Measurements from ENCODE around the gene ZNF536. TPM values are rescaled to one million over a fixed set of nuclear protein-coding genes. Genes with fewer than 3 reads are reported as not detected.

Gene ZNF536
- polyA plus RNA-seq, 1 donor (not counting 4 experiments of a cell fraction or from before 2014, with no cell fraction given), result not detected

DNA sequence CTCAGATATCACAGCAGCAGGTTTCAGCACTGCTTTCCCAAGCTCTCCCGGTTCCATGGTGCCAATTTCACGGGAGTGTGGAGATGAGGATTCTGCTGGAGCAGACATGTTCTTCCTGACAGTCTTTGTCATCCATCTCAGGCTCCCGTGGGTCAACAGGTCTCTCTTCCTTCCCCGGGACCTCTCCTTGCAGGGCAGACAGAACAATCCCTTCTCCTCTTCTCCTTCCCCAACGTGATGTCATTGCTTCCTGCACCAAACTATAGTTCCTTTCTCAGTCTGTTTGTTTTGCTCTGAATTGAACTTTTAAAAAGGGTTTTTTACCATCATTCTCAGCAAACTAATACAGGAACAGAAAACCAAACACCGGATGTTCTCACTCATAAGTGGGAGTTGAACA is 107.9 kb downstream of the ZNF536 start:
- H3K27ac ChIP-seq (ENCODE audit: control insufficient read depth, insufficient read depth, low read length), result no peak overlapping the region
- TF ChIP-seq, protein P1, sequence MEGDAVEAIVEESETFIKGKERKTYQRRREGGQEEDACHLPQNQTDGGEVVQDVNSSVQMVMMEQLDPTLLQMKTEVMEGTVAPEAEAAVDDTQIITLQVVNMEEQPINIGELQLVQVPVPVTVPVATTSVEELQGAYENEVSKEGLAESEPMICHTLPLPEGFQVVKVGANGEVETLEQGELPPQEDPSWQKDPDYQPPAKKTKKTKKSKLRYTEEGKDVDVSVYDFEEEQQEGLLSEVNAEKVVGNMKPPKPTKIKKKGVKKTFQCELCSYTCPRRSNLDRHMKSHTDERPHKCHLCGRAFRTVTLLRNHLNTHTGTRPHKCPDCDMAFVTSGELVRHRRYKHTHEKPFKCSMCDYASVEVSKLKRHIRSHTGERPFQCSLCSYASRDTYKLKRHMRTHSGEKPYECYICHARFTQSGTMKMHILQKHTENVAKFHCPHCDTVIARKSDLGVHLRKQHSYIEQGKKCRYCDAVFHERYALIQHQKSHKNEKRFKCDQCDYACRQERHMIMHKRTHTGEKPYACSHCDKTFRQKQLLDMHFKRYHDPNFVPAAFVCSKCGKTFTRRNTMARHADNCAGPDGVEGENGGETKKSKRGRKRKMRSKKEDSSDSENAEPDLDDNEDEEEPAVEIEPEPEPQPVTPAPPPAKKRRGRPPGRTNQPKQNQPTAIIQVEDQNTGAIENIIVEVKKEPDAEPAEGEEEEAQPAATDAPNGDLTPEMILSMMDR (optimal IDR thresholded peaks at IDR 0.05 in 1 of 3, IDR thresholded peaks at IDR 0.05 in 1 of 3, conservative IDR thresholded peaks at IDR 0.05 in 1 of 3; ENCODE audit: extremely low read depth in 1 of 3, insufficient read depth in 2 of 3, low read length in 3 of 3), result no peak
- H3K9me1 ChIP-seq (ENCODE audit: control insufficient read depth, extremely low read depth, insufficient read depth, low read length), result no peaks in the 10 kb centered on the region
- no peaks in the 10 kb centered on the region for H3K27me3 ChIP-seq (ENCODE audit: control insufficient read depth, extremely low read depth, insufficient read depth, low read length)
- H3K4me3 ChIP-seq (ENCODE audit: control insufficient read depth in 2 of 3, extremely low read depth in 1 of 3, insufficient read depth in 2 of 3, low read depth in 1 of 3, low read length in 3 of 3), result no peak overlapping the region
- DNase-seq (ENCODE audit: low read depth, low spot score) (no peak), FAIRE-seq (no peak)
- H3K4me2 ChIP-seq (ENCODE audit: control insufficient read depth, extremely low read depth, insufficient read depth, low read depth, low read length), result no peak overlapping the region
- no peaks in the 10 kb centered on the region for H3K4me1 ChIP-seq (ENCODE audit: control insufficient read depth, extremely low read depth, insufficient read depth, low read length)
- H3K79me2 ChIP-seq (ENCODE audit: control insufficient read depth, insufficient read depth, low read length), result no peaks in the 10 kb centered on the region
- dilution Hi-C loops (cut with MboI; ENCODE audit: extremely low pct_ligation_motif_present, low sequenced_read_pairs), result no loop called here
- no peaks in the 10 kb centered on the region for H3K36me3 ChIP-seq (ENCODE audit: control insufficient read depth in 2 of 2, extremely low read depth in 1 of 2, insufficient read depth in 2 of 2, low read length in 2 of 2)
- H3K9me3 ChIP-seq (ENCODE audit: control insufficient read depth, low read depth, low read length), result peaks cover 2% of the 10 kb centered on the region
- H2AFZ ChIP-seq (ENCODE audit: control insufficient read depth, low read length), result no peak overlapping the region
- no peak overlapping the region for H3K9ac ChIP-seq (ENCODE audit: control insufficient read depth, extremely low read depth, insufficient read depth, low read length)
- H4K20me1 ChIP-seq (ENCODE audit: control insufficient read depth, extremely low read depth, insufficient read depth, low read length), result no peaks in the 10 kb centered on the region

- Histone ChIP-seq H3K27ac (ENCODE audit: control insufficient read depth, insufficient read depth, low read length) (no peak overlapping the region), H4K20me1 (ENCODE audit: control insufficient read depth, extremely low read depth, insufficient read depth, low read length) (no peaks in the 10 kb centered on the region), H3K9me3 (ENCODE audit: control insufficient read depth, low read depth, low read length) (peaks cover 2% of the 10 kb centered on the region), H3K4me2 (ENCODE audit: control insufficient read depth, extremely low read depth, insufficient read depth, low read depth, low read length) (no peak overlapping the region), H2AFZ (ENCODE audit: control insufficient read depth, low read length) (no peak overlapping the region), H3K79me2 (ENCODE audit: control insufficient read depth, insufficient read depth, low read length) (no peaks in the 10 kb centered on the region), H3K4me3 (ENCODE audit: control insufficient read depth in 2 of 3, extremely low read depth in 1 of 3, insufficient read depth in 2 of 3, low read depth in 1 of 3, low read length in 3 of 3) (no peak overlapping the region), H3K27me3 (ENCODE audit: control insufficient read depth, extremely low read depth, insufficient read depth, low read length) (no peaks in the 10 kb centered on the region), H3K9ac (ENCODE audit: control insufficient read depth, extremely low read depth, insufficient read depth, low read length) (no peak overlapping the region), H3K36me3 (ENCODE audit: control insufficient read depth in 2 of 2, extremely low read depth in 1 of 2, insufficient read depth in 2 of 2, low read length in 2 of 2) (no peaks in the 10 kb centered on the region), H3K9me1 (ENCODE audit: control insufficient read depth, extremely low read depth, insufficient read depth, low read length) (no peaks in the 10 kb centered on the region), H3K4me1 (ENCODE audit: control insufficient read depth, extremely low read depth, insufficient read depth, low read length) (no peaks in the 10 kb centered on the region)
- DNase-seq (ENCODE audit: low read depth, low spot score) (no peak), FAIRE-seq (no peak)
- dilution Hi-C loops (cut with MboI; ENCODE audit: extremely low pct_ligation_motif_present, low sequenced_read_pairs), result no loop called here
- TF ChIP-seq, protein P1 (optimal IDR thresholded peaks at IDR 0.05 in 1 of 3, IDR thresholded peaks at IDR 0.05 in 1 of 3, conservative IDR thresholded peaks at IDR 0.05 in 1 of 3; ENCODE audit: extremely low read depth in 1 of 3, insufficient read depth in 2 of 3, low read length in 3 of 3), result no peak
- TF ChIP-seq EZH2 (IDR thresholded peaks at IDR 0.05; ENCODE audit: low read length), result no peak
These were observed 108.9 kb downstream of the ZNF536 start for GRCh38 chr19:30481063-30481462.

All from keratinocyte (primary cell).